Omental fat pad (tissue), 4 donors: ENCODE results near the gene ODR4. TPM values are rescaled to one million over a fixed set of nuclear protein-coding genes. Genes with fewer than 3 reads are reported as not detected.

Experiments
- ATAC-seq: fragments of 150-250 bp; one replicate; pipeline ENCODE4 v1.9.1; 2016; ENCODE audit warnings: mild to moderate bottlenecking, moderate library complexity; ENCODE audit not compliant: low FRiP score
- DNase-seq: peaks from one replicate; pipeline ENCODE4 v3.0.0-alpha.2; 2019; ENCODE audit warnings: low spot score
- total RNA-seq, 4 donors: library from RNA; depleted of rRNA; stranded (reverse); fragments of >200 nt; gene quantifications; one replicate each; pipeline ENCODE4 v1.1.0, GENCODE V29; 2016
- TF ChIP-seq, protein P1 (sequence below), 3 donors: fragments of 450-650 bp; IDR thresholded peaks; one replicate each; pipeline ENCODE4 v1.5.1; 2016 to 2017; ENCODE audit warnings: antibody characterized with exemption in 3 of 3, mild to moderate bottlenecking in 3 of 3, moderate library complexity in 2 of 3

ODR4 gene
- total RNA-seq, 4 donors from 2014 or later, result 16.9 to 20.8 (median 19.2) TPM

DNA sequence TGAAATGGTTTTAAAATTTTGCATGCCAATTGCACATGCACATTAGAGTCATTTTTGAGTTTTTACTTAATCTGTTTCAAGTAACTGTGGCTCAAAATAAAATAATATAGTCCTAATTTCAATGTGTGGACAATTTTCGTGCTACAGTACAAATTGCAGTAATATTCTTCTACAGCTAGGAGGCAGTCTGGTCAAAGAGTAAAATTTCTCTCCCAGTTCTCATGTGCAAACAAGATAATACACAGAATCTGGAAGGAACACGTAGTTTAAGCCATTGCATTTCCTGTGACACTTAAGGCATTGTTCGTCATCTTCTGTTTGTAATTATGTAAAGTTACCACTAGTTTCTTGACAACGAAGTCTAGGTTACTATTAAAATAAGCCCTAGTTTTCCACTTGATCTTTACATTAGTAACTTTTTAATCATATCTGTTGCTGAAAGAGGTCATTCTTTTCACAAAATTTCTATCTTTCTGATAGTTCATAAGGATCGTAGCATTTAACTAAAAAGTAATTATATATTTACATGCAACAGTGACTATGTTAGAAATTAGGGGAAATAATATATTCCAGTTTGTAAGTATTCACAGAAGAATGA lies 28.9 kb downstream of the ODR4 start:
- no peak for ATAC-seq
- TF ChIP-seq, protein P1, sequence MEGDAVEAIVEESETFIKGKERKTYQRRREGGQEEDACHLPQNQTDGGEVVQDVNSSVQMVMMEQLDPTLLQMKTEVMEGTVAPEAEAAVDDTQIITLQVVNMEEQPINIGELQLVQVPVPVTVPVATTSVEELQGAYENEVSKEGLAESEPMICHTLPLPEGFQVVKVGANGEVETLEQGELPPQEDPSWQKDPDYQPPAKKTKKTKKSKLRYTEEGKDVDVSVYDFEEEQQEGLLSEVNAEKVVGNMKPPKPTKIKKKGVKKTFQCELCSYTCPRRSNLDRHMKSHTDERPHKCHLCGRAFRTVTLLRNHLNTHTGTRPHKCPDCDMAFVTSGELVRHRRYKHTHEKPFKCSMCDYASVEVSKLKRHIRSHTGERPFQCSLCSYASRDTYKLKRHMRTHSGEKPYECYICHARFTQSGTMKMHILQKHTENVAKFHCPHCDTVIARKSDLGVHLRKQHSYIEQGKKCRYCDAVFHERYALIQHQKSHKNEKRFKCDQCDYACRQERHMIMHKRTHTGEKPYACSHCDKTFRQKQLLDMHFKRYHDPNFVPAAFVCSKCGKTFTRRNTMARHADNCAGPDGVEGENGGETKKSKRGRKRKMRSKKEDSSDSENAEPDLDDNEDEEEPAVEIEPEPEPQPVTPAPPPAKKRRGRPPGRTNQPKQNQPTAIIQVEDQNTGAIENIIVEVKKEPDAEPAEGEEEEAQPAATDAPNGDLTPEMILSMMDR (IDR thresholded peaks at IDR 0.05), result peak in 2 of 3 donors; percentile 34 to 43
- DNase-seq, result no peak

DNA sequence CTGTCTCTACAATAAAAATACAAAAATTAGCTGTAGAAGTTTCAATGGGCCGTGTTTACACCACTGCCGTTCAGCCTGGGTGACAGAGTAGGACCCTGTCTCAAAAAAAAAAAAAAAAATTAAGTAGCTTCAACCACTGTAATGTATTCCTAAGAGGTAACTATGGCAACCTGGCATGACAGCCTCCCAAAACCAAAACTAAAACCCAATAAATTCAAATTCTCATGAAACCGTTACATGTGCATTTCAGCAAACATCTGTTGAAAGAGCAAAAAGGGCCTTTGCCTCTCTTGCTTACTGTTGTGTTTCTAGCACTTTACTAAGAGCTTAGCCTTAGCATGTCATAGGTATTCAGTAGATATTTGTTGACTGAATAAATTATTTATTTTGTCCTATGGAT lies 33.5 kb downstream of the ODR4 start:
- DNase-seq, result no peak
- TF ChIP-seq, protein P1 (IDR thresholded peaks at IDR 0.05), result no peak
- ATAC-seq, result no peak

DNA sequence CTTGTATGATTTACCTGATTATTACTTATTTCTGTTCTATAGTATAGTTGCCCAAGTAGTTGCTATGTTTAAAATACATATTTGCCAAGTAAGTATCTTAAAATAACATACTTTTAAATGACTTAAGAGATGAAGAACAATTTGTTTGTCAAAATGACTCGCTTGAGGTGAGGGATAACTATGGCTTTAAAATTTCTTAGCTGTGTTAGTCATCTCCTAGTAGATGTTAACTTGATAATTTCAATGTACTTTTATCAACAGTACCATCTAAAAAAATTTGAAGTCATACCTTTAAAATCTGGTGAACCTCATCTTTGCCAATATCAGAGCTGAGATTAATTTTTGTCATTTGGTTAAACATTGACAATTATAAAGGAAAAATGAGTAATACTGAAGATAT lies 37.7 kb downstream of the ODR4 start:
- TF ChIP-seq, protein P1 (IDR thresholded peaks at IDR 0.05), result no peak
- no peak for DNase-seq
- ATAC-seq, result no peak

DNA sequence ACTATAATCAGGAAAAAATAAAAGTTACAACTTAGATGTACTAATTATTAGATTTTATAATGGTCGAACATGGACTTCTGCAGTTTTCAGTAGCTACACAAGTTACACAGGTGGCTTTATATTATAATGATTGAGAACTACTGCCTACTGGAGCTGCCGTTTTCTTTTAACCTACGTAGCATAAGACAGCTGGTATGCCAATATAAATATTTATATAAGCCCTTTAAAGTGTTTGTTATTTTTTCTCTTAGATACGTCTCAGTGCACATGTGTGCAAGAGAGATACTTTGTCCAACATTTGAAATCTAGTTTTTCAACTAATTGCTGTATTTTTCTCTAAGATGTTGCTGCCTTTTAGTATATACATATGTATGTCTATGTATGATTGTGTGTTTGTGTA lies 42.9 kb downstream of the ODR4 start:
- ATAC-seq (no peak), DNase-seq (no peak)
- TF ChIP-seq, protein P1 (IDR thresholded peaks at IDR 0.05), result no peak

DNA sequence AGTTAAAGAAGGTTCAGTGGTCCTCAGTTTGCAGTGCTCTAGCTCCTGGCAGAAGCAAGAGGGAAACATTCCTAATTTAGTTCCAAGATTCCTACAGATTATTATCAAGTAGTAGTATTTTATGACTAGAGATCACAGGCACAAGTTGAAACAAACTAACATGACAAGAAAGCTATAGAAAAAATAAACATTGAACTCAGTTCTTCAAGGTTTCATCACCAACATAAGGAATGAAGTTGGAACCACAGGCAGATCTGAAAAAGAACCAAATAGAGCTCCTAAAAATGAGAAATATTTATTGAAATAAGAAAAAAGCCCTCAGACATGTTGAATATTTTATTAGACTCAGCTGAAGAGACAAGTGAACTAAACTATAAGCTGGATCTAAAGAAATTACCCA lies 44.7 kb downstream of the ODR4 start:
- ATAC-seq (no peak), DNase-seq (no peak)
- TF ChIP-seq, protein P1 (IDR thresholded peaks at IDR 0.05), result no peak

DNA sequence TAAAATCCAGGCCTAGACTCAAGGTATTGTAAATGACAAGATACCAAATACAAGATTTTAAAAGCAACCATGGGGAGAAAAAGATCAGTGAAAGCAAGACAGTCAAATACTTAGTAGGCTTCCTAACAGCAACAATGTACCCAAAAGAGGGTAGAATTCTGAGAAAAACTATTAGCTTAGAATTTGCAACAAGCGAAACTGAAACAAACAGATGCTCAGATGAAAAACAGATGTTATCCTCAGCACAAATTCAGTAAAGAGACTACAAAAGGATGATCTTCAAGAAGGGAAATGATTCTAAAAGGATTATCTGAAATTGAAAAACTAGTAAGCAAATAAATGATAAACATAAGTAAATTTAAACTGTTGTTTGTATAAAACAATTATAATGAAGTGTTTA lies 45.3 kb downstream of the ODR4 start:
- TF ChIP-seq, protein P1 (IDR thresholded peaks at IDR 0.05), result no peak
- DNase-seq (no peak), ATAC-seq (no peak)

DNA sequence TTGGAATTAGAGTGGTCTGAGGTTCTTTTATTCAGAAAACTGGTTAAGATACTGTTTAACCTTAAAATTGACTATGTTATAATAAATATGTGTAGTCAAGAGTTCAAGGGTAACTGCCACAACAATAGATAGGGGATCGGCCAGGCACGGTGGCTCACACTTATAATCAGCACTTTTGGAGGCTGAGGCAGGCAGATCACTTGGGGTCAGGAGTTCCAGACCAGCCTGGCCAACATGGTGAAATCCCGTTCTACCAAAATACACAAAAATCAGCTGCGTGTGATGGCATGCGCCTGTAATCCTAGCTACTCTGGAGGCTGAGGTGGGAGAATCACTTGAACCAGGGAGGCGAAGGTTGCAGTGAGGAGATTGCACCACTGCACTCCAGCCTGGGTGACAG lies 45.8 kb downstream of the ODR4 start:
- DNase-seq (no peak), ATAC-seq (no peak)
- TF ChIP-seq, protein P1 (IDR thresholded peaks at IDR 0.05), result no peak
